HG03565 (cell line): ENCODE results near the gene KIR3DL3.
"Not testable (repeated sequence)": the region's sequence is repeated elsewhere in the genome, so short reads cannot be mapped to it uniquely, and the experiment has no call there.

Experiments used
- ATAC-seq: cut with Tn5 transposase; IDR thresholded peaks from one replicate; pipeline ENCODE4 v1.9.1; 2021; ENCODE audit warnings: mild to moderate bottlenecking, moderate library complexity; ENCODE audit not compliant: unreplicated experiment

The KIR3DL3 gene

GRCh38 chr19:54724142-54724541, at the start of gene KIR3DL3:
Gene KIR3DL3 (plus strand): TSS chr19:54724442. CDS start chr19:54724497, 55 bp downstream.
- no peak for ATAC-seq

- ATAC-seq: not testable (repeated sequence)
These were observed 47.9 kb upstream of the KIR3DL3 start for GRCh38 chr19:54676210-54676834.

DNA sequence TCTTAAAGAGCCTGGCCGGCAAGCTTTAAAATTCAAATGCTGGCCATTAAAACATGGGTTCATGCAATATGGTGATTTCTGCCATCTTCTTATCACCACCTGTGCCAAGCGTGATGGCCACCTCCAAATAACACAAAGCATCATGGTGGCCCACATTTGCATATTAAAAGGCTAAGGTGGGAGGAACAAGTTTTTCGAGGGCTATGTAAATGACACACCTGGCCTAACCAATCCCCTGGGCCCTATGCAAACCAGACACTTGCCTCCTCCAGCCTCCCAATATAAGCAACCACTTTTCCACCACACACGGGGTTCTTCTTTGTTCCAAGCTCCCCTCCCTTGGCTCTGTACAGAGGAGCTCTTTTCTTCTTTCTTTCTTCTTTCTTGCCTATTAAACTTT, 47.0 kb upstream of the KIR3DL3 start:
- no peak for ATAC-seq

DNA sequence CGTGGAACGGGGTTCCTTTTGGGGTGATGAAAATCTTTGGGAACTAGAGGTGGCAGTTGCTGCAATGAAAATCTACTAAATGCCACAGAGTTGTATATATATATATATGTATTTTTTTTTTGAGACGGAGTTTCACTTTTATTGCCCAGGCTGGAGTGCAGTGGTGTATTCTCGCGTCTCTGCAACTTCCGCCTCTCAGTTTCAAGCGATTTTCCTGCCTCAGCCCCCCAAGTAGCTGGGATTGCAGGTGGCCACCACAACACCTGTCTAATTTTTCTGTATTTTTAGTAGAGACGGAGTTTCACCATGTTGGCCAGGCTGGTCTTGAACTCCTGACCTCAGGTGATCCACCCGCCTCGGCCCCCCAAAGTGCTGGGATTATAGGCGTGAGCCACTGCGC, 42.6 kb upstream of the KIR3DL3 start:
- not testable (repeated sequence) for ATAC-seq

DNA sequence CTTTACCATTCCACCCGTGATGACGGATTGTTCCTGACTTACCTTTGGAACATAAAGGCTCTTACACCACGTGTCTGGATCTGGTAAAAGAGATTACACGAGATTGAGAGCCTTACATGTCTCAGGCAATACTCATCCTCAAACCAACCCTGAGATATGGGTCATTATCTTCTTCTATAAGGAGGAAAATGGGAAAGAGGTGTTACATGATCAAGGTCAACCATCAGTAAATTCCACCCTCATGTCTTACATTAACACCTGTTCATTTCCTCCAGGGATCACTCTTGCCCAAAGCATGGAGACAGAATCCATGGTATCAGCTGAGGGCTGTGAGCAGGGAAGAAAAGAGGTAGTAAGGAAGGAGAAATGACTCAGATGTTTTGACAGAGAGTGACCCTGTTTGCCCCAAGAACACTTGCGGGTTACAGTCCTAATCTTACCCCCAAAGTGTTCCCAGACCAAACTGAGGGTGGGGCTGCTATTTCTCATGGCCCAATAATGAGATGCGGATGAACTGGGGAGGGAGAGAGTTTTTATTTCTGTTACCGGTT, 41.9 kb upstream of the KIR3DL3 start:
- ATAC-seq: no peak

DNA sequence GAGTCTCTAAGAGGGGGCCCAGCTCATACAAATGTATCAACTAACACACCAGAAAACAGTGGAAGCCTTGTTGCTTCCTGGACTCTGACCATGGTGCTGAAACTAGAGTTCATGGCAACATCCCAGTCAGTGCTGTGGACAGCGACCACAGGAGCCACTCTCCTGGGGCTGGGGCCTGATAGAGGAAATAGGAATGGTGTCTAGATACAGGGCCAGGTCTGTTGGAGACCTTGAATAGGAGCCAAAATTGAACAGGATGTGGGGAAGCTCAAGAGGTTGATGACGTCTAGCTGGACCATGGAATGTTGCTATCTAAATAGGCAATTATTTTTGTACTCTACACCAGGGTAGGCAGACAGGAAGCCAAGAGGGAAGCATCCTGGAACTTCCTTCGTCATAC, 39.7 kb upstream of the KIR3DL3 start:
- ATAC-seq: no peak

- no peak for ATAC-seq
These were observed 32.5 kb upstream of the KIR3DL3 start for GRCh38 chr19:54691582-54692297.

DNA sequence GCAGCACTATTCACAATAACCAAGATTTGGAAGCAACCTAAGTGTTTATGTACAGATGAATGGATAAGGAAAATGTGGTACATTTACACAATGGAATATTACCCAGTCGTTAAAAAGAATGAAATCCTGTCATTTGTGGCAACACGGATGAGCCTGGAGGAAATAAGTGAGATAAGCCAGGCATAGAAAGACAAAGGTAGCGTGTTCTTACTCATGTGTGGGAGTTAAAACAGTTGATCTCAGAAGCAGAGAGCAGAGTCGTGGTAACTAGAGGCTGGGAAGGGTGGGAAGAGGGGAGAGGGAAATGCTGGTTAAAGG, 32.0 kb upstream of the KIR3DL3 start:
- no peak for ATAC-seq

DNA sequence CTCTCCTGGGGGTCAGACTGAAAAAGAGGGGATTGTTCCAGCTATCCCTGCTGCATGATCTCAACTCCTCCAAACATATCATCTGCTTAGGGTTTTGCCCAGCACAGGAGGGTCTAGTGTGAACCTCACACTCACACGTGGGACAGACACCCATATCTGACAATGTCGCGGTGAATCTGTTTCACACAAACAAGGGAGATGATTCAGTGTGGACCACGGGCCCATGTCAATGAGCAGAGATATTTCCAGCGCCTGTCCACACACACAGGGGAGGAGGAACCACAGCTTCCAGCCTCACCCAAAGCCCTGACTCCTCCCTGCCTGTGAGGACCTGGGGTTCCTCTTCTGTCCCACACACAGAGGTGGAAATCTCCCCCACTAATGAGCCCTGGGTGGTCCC, 29.6 kb upstream of the KIR3DL3 start:
- no peak for ATAC-seq

DNA sequence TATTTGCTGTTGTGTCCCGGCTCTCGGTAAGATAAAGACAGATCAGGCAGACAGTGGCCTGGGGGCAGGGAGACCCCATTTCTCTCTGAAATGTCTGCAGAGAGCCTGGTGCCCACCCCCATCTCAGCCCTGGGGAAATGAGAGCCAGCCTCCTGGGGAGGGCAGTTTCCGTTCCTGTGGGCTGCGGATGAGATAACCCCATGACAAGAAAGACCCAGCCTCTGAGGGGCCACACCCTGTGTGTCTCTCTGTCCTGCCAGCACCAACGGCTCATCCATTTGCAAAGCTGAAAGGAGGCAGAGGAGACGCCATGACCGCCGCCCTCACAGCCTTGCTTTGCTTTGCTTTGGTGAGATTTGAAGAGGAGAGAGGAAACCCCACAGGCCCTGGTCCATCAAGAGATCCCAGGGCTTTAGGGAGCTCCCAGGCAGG, 28.1 kb upstream of the KIR3DL3 start:
- no peak for ATAC-seq

DNA sequence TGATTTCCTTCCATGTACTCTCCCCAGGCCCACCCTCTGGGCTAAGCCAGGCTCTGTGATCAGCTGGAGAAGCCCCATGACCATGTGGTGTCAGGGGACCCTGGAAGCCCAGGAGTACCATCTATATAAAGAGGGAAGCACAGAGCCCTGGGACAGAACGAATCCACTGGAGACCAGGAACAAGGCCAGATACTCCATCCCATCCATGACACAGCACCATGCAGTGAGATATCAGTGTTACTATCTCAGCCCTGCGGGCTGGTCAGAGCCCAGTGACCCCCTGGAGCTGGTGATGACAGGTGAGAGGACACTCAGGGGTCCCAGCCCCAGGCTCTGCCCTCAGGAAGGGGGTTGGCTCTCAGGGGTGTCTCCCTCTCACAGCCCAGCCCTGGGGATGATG, 27.5 kb upstream of the KIR3DL3 start:
- ATAC-seq: no peak

DNA sequence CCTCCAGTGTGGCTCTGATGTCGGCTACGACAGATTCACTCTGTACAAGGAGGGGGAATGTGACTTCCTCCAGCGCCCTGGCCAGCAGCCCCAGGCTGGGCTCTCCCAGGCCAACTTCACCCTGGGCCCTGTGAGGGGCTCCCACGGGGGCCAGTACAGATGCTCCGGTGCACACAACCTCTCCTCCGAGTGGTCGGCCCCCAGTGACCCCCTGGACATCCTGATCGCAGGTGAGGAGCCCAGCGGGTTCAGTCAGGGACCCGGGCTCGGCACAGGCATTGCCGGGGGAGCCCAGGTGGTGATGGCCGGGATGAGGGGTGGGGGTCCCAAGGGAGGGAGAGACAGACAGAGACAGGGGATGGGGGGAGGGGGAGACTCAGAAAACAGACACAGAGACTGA, 26.5 kb upstream of the KIR3DL3 start:
- ATAC-seq: not testable (repeated sequence)

DNA sequence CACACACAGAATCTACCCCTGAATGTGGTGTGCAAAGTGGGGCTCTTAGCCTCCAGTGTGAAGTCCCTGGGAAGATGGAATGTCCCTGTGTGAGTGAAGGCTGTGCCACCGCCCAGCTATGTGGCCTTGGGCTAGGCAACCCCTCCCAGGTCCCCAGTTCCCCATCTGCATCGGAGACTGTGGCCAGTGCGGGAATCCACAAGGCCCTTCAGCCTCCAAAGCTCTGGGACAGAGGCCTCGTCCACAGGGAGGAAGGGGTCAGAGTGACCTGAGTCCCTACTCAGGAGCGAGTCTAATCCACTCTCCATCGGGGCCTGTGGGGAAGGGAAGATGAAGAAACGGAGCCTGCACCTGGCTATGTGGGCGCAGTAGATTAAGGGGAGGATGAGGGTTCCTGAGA, 19.3 kb upstream of the KIR3DL3 start:
- ATAC-seq: no peak

GRCh38 chr19:54707962-54708361, 16.3 kb upstream of the KIR3DL3 start:
- ATAC-seq: no peak

DNA sequence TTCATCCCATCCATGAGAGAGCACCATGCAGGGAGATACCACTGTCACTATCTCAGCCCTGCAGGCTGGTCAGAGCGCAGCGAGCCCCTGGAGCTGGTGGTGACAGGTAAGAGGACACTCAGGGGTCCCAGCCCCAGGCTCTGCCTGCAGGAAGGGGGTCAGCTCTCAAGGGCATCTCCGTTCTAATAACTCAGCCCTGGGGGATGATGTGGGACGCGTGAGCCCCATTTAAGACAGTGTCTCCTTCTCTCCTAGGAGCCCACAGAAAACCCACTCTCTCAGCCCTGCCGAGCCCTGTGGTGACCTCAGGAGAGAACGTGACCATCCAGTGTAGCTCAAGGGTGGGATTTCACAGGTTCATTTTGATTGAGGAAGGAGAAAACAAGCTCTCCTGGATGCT, 15.5 kb upstream of the KIR3DL3 start:
- no peak for ATAC-seq

- no peak for ATAC-seq
These were observed 14.9 kb upstream of the KIR3DL3 start for GRCh38 chr19:54709212-54709948.

DNA sequence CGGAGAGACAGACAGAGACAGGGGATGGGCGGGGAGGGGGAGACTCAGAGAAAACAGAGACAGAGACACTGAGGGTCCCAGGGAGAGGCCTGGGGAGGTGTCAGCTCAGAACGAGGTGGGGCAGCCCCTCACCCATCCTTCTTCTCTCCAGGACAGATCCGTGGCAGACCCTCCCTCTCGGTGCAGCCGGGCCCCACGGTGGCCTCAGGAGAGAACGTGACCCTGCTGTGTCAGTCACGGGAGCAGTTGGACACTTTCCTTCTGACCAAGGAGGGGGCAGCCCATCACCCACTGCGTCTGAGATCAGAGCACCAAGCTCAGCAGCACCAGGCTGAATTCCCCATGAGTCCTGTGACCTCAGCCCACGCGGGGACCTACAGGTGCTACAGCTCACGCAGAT, 14.3 kb upstream of the KIR3DL3 start:
- ATAC-seq: not testable (repeated sequence)

DNA sequence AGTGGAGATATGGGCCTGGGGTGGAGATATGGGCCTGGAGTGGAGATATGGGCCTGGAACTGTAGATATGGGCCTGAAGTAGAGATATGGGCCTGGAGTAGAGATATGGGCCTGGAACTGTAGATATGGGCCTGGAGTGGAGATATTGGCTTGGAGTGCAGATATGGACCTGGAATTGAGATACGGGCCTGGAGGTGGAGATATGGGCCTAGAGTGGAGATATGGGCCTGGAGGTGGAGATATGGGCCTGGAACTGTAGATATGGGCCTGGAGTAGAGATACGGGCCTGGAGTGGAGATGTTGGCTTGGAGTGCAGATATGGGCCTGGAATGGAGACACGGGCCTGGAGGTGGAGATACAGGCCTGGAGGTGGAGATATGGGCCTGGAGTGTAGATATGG, 402 bp downstream of the KIR3DL3 start:
- ATAC-seq: no peak

GRCh38 chr19:54725321-54725720, 1.1 kb downstream of the KIR3DL3 start:
- ATAC-seq: no peak

DNA sequence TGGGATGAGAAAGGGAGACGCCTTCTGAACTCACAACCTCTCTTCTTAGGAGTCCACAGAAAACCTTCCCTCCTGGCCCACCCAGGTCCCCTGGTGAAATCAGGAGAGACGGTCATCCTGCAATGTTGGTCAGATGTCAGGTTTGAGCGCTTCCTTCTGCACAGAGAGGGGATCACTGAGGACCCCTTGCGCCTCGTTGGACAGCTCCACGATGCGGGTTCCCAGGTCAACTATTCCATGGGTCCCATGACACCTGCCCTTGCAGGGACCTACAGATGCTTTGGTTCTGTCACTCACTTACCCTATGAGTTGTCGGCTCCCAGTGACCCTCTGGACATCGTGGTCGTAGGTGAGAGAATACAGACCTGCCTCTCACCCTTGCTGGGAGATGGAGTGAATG, 3.3 kb downstream of the KIR3DL3 start:
- ATAC-seq: no peak

- no peak for ATAC-seq
These were observed 3.9 kb downstream of the KIR3DL3 start for GRCh38 chr19:54728167-54728566.
